GM20000 (cell line): ENCODE measurements around the gene NSUN5.
"Not testable (repeated sequence)": the region's sequence is repeated elsewhere in the genome, so short reads cannot be mapped to it uniquely, and the experiment has no call there.

Source experiments
- DNase-seq: peaks from one replicate; pipeline ENCODE4 v3.0.0; 2012; ENCODE audit warnings: low spot score
- TF ChIP-seq, protein P1 (sequence below): IDR thresholded peaks from 2 replicates; pipeline ENCODE4 v1.5.1; 2012; ENCODE audit warnings: mild to moderate bottlenecking, control low read depth; ENCODE audit errors: extremely low read depth, missing control alignments

Gene NSUN5

DNA sequence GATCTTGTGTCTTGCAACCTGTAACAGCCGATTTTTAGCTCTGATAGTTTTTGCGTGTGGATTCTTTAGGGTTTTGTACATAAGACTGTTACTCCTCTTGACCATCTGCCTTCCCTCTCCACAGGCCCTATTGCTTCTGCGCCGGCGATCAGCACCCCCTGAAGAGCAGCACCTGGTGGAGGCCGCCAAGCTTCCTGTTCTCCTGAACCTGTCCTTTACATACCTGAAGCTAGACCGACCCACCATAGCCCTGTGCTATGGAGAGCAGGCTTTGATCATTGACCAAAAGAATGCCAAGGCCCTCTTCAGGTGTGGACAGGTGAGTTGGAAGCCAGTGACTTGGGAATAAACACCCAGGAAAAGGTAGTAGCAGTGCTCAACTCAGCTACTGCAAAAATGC, 31.9 kb upstream of the NSUN5 start:
- TF ChIP-seq, protein P1, sequence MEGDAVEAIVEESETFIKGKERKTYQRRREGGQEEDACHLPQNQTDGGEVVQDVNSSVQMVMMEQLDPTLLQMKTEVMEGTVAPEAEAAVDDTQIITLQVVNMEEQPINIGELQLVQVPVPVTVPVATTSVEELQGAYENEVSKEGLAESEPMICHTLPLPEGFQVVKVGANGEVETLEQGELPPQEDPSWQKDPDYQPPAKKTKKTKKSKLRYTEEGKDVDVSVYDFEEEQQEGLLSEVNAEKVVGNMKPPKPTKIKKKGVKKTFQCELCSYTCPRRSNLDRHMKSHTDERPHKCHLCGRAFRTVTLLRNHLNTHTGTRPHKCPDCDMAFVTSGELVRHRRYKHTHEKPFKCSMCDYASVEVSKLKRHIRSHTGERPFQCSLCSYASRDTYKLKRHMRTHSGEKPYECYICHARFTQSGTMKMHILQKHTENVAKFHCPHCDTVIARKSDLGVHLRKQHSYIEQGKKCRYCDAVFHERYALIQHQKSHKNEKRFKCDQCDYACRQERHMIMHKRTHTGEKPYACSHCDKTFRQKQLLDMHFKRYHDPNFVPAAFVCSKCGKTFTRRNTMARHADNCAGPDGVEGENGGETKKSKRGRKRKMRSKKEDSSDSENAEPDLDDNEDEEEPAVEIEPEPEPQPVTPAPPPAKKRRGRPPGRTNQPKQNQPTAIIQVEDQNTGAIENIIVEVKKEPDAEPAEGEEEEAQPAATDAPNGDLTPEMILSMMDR: no peak
- DNase-seq: no peak

DNA sequence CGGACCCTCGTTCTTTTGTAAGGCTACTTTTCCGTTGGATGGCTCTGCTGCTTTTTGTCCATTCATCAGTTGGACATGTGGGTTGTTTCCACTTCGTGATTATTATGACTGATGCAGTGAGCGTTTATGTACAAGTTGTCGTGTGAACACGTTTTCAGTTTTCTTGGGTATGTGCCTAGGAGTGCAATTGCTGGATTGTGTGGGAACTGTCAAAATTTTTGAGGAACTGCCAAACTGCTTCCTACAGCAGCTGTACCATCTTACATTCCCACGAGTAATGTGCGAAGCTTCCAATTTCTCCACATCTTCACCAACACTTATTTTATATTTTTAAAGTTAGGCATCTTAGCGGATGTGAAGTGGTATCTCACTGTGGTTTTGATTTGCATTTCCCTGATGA, 29.7 kb upstream of the NSUN5 start:
- TF ChIP-seq, protein P1: no peak
- DNase-seq: no peak

DNA sequence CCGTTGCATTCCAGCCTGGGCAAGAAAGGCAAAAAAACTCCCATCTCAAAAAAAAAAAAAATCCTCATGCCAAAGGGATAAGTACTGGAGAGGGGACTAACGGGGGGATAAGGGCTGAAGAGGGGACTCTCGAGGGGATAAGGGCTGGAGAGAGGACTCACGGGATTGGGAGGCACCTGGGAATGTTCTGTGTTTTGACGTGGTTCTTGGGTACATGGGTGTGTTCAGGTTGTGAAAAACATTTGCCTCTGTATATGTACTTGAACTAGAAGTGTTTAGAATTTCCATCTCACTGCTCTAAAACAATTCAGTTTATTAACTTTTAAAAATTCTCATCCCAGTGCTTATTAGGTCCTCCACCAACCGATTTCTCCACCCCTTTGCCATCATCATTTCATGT, 23.8 kb upstream of the NSUN5 start:
- DNase-seq: no peak
- TF ChIP-seq, protein P1: no peak

DNA sequence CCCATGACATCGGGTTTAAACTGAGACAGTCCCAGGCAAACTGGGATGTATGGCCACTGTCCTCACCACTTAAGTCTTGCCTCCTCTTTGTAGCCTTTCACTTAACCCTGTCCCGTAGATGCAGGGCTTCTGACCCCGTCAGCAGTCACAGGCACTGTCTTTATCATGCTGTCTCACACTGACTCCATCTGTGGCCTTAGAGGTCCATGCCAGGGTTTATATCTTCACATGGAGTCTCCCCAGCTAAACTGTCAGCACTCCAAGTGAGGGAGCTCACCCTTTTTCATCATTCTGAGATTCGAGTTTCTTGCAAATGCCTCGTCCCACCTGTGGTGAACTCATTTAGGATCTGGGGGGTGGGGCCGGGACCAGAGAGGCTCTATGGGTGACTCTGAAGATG, 22.1 kb upstream of the NSUN5 start:
- TF ChIP-seq, protein P1: no peak
- DNase-seq: no peak

DNA sequence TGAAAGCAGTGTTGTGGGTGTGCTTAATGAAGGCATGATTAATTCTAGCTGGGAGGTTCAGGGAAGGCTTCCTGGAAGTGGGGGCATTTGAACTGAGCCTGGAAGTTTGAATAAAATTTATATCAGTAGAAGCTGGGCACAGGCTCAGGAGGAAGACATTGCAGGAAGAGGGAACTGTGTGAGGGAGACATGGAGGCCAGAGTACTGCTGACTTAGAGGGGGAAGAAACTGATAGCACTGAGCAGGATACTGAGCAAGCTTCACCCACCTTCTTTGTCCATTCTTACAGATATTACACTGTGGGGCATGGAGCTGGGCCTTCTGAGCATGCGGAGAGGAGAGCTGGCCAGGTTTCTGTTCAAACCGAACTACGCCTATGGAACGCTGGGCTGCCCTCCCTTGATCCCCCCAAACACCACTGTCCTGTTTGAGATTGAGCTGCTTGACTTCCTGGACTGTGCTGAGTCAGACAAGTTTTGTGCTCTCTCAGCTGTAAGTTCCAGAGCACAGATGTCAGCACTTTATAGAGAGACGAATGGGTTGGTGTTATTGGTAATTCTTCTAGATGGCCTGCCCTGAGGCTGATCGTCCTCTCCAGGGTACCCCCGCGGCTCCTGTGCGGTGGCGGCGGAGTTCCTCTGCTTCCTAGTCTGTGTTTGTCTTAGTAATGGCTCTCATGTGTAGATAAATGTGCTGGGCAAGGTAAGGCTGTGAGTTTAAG, 21.4 kb upstream of the NSUN5 start:
- DNase-seq: no peak

DNA sequence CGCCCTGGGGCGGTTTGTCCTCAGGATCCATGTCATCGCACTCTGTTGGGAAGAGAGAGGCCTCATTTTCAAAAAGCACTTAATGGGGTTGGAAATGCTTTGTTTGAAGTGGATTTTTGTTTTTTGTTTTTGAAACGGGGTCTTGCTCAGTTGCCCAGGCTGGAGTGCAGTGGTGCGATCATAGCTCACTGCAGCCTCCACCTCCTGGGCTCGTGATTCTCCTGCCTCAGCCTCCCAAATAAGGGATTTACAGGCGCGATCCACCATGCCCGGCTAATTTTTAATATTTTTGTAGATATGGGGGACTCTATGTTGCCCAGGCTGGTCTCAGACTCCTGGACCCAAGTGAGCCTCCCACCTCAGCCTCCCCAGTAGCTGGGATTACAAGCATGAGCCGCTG, 20.1 kb upstream of the NSUN5 start:
- TF ChIP-seq, protein P1: no peak
- DNase-seq: no peak

More for the DNA sequence above, 21.4 kb upstream of the NSUN5 start:
- TF ChIP-seq, protein P1: no peak

DNA sequence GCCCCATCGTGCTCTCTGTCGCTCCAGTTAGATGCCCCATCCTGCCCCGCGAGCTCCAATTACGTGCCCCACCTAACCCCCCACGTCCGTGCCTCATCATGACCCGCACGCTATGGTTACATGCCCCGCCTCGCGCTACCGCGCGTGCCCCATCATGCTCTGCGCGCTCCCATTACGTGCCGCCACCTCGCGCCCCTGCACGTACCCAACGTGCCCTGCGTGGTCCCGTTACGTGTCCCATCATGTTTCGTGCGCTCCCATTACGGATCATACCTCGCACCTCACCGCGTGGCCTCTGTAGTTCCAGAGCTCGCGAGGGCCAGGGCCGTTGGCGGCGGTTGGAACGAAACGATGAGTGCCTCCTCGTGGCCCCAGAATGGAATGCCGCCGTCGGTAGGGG, 19.3 kb upstream of the NSUN5 start, which contains the start of the genes FKBP6 and TRIM50:
Gene FKBP6, plus strand, starts transcription at position 240 of the 400 bp plus-strand sequence. CDS start 268 bp downstream, outside the sequence.
Gene TRIM50, minus strand, starts transcription at position 161 of the 400 bp plus-strand sequence. CDS start 3,295 bp downstream, outside the sequence.
- DNase-seq: not testable (repeated sequence)

DNA sequence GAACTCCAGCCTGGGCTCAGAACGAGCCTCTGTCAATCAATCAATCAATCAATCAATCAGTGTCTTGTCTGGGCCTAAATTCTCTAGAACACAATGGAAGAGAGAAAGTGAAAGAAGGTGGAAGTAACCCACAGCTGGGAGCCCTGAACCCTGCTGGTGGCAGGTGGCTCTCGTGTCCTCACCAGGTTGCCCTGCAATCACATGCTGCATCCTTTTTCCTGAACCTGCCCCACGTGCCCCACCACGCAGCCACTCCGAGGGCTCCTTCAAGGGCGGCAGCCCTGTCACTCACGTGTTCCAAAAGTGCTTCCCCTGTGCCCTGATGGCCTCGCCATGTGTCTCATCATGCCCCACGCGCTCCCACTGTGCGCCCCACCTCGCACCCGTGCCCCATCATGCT, 18.8 kb upstream of the NSUN5 start:
- not testable (repeated sequence) for DNase-seq

DNA sequence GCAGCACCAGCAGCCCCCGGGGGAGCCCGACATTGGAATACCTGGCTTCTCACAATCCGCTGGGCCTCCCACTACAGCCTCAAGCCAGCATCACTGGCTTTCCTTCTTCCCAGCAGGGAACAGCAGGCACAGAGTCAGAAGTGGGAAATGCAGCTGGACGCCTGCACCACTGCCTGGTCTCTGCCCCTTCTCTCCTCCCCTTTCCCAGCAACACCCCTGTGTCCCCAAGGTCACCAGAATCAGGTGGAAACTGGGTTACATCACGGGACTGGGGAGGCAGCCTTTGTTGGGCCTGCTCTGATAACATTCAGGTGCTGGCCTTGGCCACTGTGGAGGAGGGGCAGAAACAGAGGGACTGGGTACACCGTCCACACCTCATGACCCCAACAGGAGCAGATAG, 16.8 kb upstream of the NSUN5 start:
- DNase-seq: not testable (repeated sequence)
